ENCODE measurements around the gene IHH.

The IHH gene

DNA sequence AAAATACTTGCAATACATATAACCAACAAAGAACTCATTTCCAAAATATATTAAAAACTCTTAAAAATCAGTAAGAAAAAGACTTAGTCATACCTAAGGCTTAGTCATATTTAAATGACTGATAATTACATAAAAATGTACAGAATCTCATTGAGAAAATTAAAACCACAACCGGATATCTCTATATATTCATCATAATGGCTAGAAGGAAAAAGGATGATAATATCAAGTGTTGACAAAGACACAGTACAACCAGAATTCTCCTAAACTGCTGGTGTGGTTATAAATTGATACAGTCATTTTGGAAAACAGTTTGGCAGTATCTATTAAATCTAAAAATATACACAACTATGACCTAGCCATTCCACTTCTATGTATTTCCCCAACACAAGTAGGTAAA, 27.1 kb upstream of the IHH start:
- no peak overlapping the region for H3K4me2 ChIP-seq (ENCODE audit: low read length)
- no peak overlapping the region for H2BK5ac ChIP-seq (ENCODE audit: low read length)
- no peak overlapping the region for H3K18ac ChIP-seq (ENCODE audit: low read length)
- H3K4ac ChIP-seq (ENCODE audit: low read depth, low read length): no peak overlapping the region
- no peaks in the 10 kb centered on the region for H3K36me3 ChIP-seq (ENCODE audit: control insufficient read depth, insufficient read depth, low read length)
- DNase-seq: no peak
- no peak overlapping the region for H3K9ac ChIP-seq (ENCODE audit: low read length)
- H3K23ac ChIP-seq (ENCODE audit: low read length): no peak overlapping the region
- no CpG with 5 or more reads among the region's 1 CpG for WGBS (ENCODE audit: extremely low coverage, insufficient coverage, low lambda C conversion rate)
- H3K4me1 ChIP-seq (ENCODE audit: control insufficient read depth, low read depth, low read length): no peaks in the 10 kb centered on the region
- no peaks in the 10 kb centered on the region for H3K79me2 ChIP-seq (ENCODE audit: control insufficient read depth, insufficient read depth, low read length)
- H4K5ac ChIP-seq (ENCODE audit: low read length): no peak overlapping the region
- H3K27ac ChIP-seq (ENCODE audit: low read depth, low read length): no peak overlapping the region
- no peaks in the 10 kb centered on the region for H3K79me1 ChIP-seq (ENCODE audit: low read length)
- no peak overlapping the region for H2BK15ac ChIP-seq (replicated peaks; ENCODE audit: low read depth)
- H2AK5ac ChIP-seq (ENCODE audit: low read length): no peak overlapping the region
- H4K8ac ChIP-seq (ENCODE audit: low read depth, low read length): no peak overlapping the region
- no peak overlapping the region for H2BK120ac ChIP-seq (ENCODE audit: low read depth, low read length)
- no peak overlapping the region for H3K4me3 ChIP-seq (ENCODE audit: low read length)
- H3K27me3 ChIP-seq (ENCODE audit: insufficient read depth, low read length, poor library complexity): no peaks in the 10 kb centered on the region
- H3K56ac ChIP-seq (ENCODE audit: low read length): no peak overlapping the region

DNA sequence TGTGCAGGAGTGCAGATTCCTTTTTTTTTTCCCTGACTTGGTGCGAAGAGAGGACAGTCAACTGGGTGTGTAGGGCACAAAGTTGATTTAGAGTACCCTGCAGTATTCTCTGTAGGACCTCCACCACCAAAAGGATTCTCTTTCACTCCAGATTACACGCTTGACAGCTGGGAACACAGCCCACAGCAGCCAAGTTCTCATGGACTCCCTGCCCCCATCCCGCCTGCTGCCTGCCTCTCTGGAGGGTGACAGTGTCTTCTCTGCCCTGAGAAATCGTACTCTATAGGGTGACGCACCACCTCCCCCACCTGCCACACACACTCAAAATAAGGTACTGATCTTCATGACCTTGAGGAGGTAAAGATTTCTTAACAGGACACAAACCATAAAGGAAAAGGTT, 26.6 kb upstream of the IHH start:
- no peak overlapping the region for H3K9ac ChIP-seq (ENCODE audit: low read length)
- no peak overlapping the region for H2BK120ac ChIP-seq (ENCODE audit: low read depth, low read length)
- no peaks in the 10 kb centered on the region for H3K36me3 ChIP-seq (ENCODE audit: control insufficient read depth, insufficient read depth, low read length)
- no CpG with 5 or more reads among the region's 5 CpGs for WGBS (ENCODE audit: extremely low coverage, insufficient coverage, low lambda C conversion rate)
- H3K27ac ChIP-seq (ENCODE audit: low read depth, low read length): no peak overlapping the region
- H3K18ac ChIP-seq (ENCODE audit: low read length): no peak overlapping the region
- DNase-seq: no peak
- no peak overlapping the region for H3K56ac ChIP-seq (ENCODE audit: low read length)
- no peak overlapping the region for H4K8ac ChIP-seq (ENCODE audit: low read depth, low read length)
- no peaks in the 10 kb centered on the region for H3K27me3 ChIP-seq (ENCODE audit: insufficient read depth, low read length, poor library complexity)
- H3K79me2 ChIP-seq (ENCODE audit: control insufficient read depth, insufficient read depth, low read length): no peaks in the 10 kb centered on the region
- no peak overlapping the region for H3K4ac ChIP-seq (ENCODE audit: low read depth, low read length)
- no peaks in the 10 kb centered on the region for H3K4me1 ChIP-seq (ENCODE audit: control insufficient read depth, low read depth, low read length)
- H4K5ac ChIP-seq (ENCODE audit: low read length): no peak overlapping the region
- no peaks in the 10 kb centered on the region for H3K79me1 ChIP-seq (ENCODE audit: low read length)
- no peak overlapping the region for H2BK5ac ChIP-seq (ENCODE audit: low read length)
- H2BK15ac ChIP-seq (replicated peaks; ENCODE audit: low read depth): no peak overlapping the region
- no peak overlapping the region for H3K23ac ChIP-seq (ENCODE audit: low read length)
- no peak overlapping the region for H3K4me3 ChIP-seq (ENCODE audit: low read length)
- H3K4me2 ChIP-seq (ENCODE audit: low read length): no peak overlapping the region
- no peak overlapping the region for H2AK5ac ChIP-seq (ENCODE audit: low read length)

DNA sequence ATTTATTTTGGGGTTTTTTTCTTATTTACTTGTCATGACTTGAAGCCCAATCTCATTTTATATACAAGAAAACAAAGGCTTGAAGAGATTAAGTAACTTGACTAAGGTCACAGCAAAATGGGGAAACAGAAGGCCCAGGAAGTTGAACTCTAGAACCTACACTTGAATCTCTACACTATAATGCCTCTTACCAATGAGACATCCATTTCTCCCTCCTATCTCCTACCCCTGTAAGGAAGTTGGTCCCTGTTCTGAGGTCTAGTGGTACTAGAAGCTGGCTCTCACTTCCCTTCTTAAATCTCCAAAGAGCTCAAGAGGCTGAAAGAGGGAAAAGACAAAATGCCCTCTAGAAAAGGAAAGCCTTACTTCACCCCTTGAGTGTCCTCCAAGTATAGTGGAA, 25.5 kb upstream of the IHH start:
- Histone ChIP-seq H4K5ac (ENCODE audit: low read length) (no peak overlapping the region), H3K79me2 (ENCODE audit: control insufficient read depth, insufficient read depth, low read length) (no peaks in the 10 kb centered on the region), H3K9ac (ENCODE audit: low read length) (no peak overlapping the region), H2BK15ac (replicated peaks; ENCODE audit: low read depth) (no peak overlapping the region), H3K4ac (ENCODE audit: low read depth, low read length) (no peak overlapping the region), H2BK5ac (ENCODE audit: low read length) (no peak overlapping the region), H3K56ac (ENCODE audit: low read length) (no peak overlapping the region), H3K36me3 (ENCODE audit: control insufficient read depth, insufficient read depth, low read length) (no peaks in the 10 kb centered on the region), H3K4me3 (ENCODE audit: low read length) (no peak overlapping the region), H3K4me2 (ENCODE audit: low read length) (no peak overlapping the region), H2BK120ac (ENCODE audit: low read depth, low read length) (no peak overlapping the region), H3K27me3 (ENCODE audit: insufficient read depth, low read length, poor library complexity) (no peaks in the 10 kb centered on the region), H3K79me1 (ENCODE audit: low read length) (no peaks in the 10 kb centered on the region), H3K18ac (ENCODE audit: low read length) (no peak overlapping the region), H3K27ac (ENCODE audit: low read depth, low read length) (no peak overlapping the region), H3K4me1 (ENCODE audit: control insufficient read depth, low read depth, low read length) (no peaks in the 10 kb centered on the region), H2AK5ac (ENCODE audit: low read length) (no peak overlapping the region), H4K8ac (ENCODE audit: low read depth, low read length) (no peak overlapping the region), H3K23ac (ENCODE audit: low read length) (no peak overlapping the region)
- no peak for DNase-seq

DNA sequence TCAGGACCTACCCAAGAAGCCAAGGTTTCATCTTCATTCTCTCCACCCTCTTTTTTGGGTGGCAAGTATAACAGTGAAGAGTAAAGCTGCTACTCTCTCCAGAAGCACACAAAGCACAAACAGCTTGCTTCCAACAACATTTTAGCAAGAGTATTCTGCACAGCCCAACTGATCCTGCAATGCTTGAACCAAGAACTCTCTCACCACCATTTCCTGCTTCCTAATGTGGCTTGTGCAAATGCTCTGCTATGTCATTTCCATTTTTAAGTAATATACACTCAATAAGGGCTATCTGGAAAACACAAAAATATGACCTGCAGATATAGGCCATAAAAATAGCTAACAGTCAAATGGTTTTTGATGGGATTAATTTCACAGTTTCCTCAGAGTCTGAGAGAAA, 24.1 kb upstream of the IHH start:
- peaks cover 2% of the 10 kb centered on the region for H3K4me1 ChIP-seq (ENCODE audit: control insufficient read depth, low read depth, low read length)
- no peaks in the 10 kb centered on the region for H3K79me2 ChIP-seq (ENCODE audit: control insufficient read depth, insufficient read depth, low read length)
- H4K8ac ChIP-seq (ENCODE audit: low read depth, low read length): no peak overlapping the region
- H2BK15ac ChIP-seq (replicated peaks; ENCODE audit: low read depth): no peak overlapping the region
- no peak overlapping the region for H3K4me2 ChIP-seq (ENCODE audit: low read length)
- no peak for DNase-seq
- no peak overlapping the region for H3K9ac ChIP-seq (ENCODE audit: low read length)
- no peaks in the 10 kb centered on the region for H3K79me1 ChIP-seq (ENCODE audit: low read length)
- no peak overlapping the region for H3K27ac ChIP-seq (ENCODE audit: low read depth, low read length)
- H3K36me3 ChIP-seq (ENCODE audit: control insufficient read depth, insufficient read depth, low read length): no peaks in the 10 kb centered on the region
- no peak overlapping the region for H2AK5ac ChIP-seq (ENCODE audit: low read length)
- H3K56ac ChIP-seq (ENCODE audit: low read length): no peak overlapping the region
- H3K27me3 ChIP-seq (ENCODE audit: insufficient read depth, low read length, poor library complexity): no peaks in the 10 kb centered on the region
- no peak overlapping the region for H3K23ac ChIP-seq (ENCODE audit: low read length)
- no peak overlapping the region for H2BK5ac ChIP-seq (ENCODE audit: low read length)
- no peak overlapping the region for H4K5ac ChIP-seq (ENCODE audit: low read length)
- H3K4me3 ChIP-seq (ENCODE audit: low read length): no peak overlapping the region
- H3K18ac ChIP-seq (ENCODE audit: low read length): no peak overlapping the region
- H3K4ac ChIP-seq (ENCODE audit: low read depth, low read length): no peak overlapping the region
- H2BK120ac ChIP-seq (ENCODE audit: low read depth, low read length): no peak overlapping the region

DNA sequence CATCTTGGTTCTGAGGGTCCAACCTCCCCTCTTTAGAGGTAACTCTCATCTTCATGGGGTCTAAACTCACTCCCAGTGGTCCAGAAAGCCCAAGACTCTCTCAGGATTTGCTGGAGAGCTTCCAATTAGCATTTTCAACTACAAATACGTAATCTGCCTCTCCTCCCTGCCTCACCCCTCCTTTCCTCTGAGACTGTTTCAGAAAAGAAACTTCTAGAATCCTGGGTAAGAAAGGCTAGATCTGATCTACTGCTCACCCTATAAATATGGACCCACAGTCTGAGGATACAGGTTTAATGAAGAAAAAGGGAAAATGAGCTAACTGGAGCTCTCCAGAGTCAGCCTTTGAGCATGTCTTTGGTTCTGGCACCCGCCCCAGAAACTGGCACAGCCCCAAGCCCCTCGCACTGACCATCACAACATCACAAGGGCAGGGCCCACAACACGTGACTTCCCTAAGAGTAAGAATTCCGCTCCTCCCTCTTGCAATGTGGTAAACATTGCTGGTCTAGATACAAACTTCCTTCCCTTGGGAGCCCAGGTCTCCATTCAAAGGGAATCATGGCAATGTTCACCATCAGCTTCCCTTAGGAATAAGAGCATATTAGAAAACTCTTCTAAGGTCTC, 21.7 kb upstream of the IHH start:
- H3K27ac ChIP-seq (ENCODE audit: low read depth, low read length): no peak overlapping the region
- no peak overlapping the region for H3K56ac ChIP-seq (ENCODE audit: low read length)
- no peak overlapping the region for H2AK5ac ChIP-seq (ENCODE audit: low read length)
- no peaks in the 10 kb centered on the region for H3K79me2 ChIP-seq (ENCODE audit: control insufficient read depth, insufficient read depth, low read length)
- no peak for DNase-seq
- H3K79me1 ChIP-seq (ENCODE audit: low read length): no peaks in the 10 kb centered on the region
- no peak overlapping the region for H4K8ac ChIP-seq (ENCODE audit: low read depth, low read length)
- H3K4me3 ChIP-seq (ENCODE audit: low read length): no peak overlapping the region
- no peak overlapping the region for H2BK120ac ChIP-seq (ENCODE audit: low read depth, low read length)
- H3K4me1 ChIP-seq (ENCODE audit: control insufficient read depth, low read depth, low read length): peaks cover 2% of the 10 kb centered on the region
- no peak overlapping the region for H3K9ac ChIP-seq (ENCODE audit: low read length)
- no peaks in the 10 kb centered on the region for H3K27me3 ChIP-seq (ENCODE audit: insufficient read depth, low read length, poor library complexity)
- H3K23ac ChIP-seq (ENCODE audit: low read length): no peak overlapping the region
- H4K5ac ChIP-seq (ENCODE audit: low read length): no peak overlapping the region
- H3K4me2 ChIP-seq (ENCODE audit: low read length): no peak overlapping the region
- no peak overlapping the region for H2BK15ac ChIP-seq (replicated peaks; ENCODE audit: low read depth)
- no peak overlapping the region for H3K4ac ChIP-seq (ENCODE audit: low read depth, low read length)
- WGBS (ENCODE audit: extremely low coverage, insufficient coverage, low lambda C conversion rate): no CpG with 5 or more reads among the region's 5 CpGs
- H3K18ac ChIP-seq (ENCODE audit: low read length): no peak overlapping the region
- no peak overlapping the region for H2BK5ac ChIP-seq (ENCODE audit: low read length)
- no peaks in the 10 kb centered on the region for H3K36me3 ChIP-seq (ENCODE audit: control insufficient read depth, insufficient read depth, low read length)

DNA sequence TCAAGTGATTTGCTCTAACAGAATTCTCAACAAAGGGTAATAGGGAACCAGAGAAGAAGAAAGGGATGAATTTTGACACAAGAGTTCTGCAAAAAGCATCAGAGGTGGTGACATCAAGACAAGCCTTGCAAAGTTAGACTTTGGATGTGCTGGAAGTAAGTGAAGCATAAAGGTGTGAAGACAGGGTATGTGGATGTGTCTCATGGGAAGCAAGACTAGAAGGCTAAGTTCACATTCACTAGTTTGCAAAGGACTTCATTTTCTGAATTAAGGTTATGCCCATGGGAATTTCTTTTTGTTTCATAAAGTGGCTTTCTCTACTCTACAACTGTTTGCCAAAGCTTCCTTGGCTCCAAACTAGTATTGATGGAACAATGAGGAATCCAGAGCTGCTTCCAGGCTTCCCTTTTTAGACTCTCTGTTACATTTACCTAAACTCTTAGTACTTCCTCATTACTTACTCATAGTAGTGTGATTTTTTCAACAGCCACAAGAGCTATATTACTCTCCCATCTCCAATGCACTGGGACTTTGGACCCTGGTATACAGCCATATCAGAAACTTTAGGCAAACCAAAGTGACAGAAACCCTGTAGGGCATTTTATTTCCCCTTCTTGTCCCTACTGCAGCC, 21.1 kb upstream of the IHH start:
- no peak overlapping the region for H3K9ac ChIP-seq (ENCODE audit: low read length)
- H2BK5ac ChIP-seq (ENCODE audit: low read length): no peak overlapping the region
- no peak overlapping the region for H4K5ac ChIP-seq (ENCODE audit: low read length)

More for the DNA sequence above, 21.1 kb upstream of the IHH start:
- no peak overlapping the region for H3K23ac ChIP-seq (ENCODE audit: low read length)
- no peak overlapping the region for H2BK15ac ChIP-seq (replicated peaks; ENCODE audit: low read depth)
- no peaks in the 10 kb centered on the region for H3K79me1 ChIP-seq (ENCODE audit: low read length)
- H3K56ac ChIP-seq (ENCODE audit: low read length): no peak overlapping the region
- H3K4me3 ChIP-seq (ENCODE audit: low read length): no peak overlapping the region
- H3K27ac ChIP-seq (ENCODE audit: low read depth, low read length): no peak overlapping the region
- peaks cover 2% of the 10 kb centered on the region for H3K4me1 ChIP-seq (ENCODE audit: control insufficient read depth, low read depth, low read length)
- H2BK120ac ChIP-seq (ENCODE audit: low read depth, low read length): no peak overlapping the region
- no peak overlapping the region for H3K4me2 ChIP-seq (ENCODE audit: low read length)
- H3K36me3 ChIP-seq (ENCODE audit: control insufficient read depth, insufficient read depth, low read length): no peaks in the 10 kb centered on the region
- no peak overlapping the region for H2AK5ac ChIP-seq (ENCODE audit: low read length)
- no peak overlapping the region for H4K8ac ChIP-seq (ENCODE audit: low read depth, low read length)
- H3K79me2 ChIP-seq (ENCODE audit: control insufficient read depth, insufficient read depth, low read length): no peaks in the 10 kb centered on the region
- H3K18ac ChIP-seq (ENCODE audit: low read length): no peak overlapping the region
- no peak for DNase-seq
- no peak overlapping the region for H3K4ac ChIP-seq (ENCODE audit: low read depth, low read length)
- H3K27me3 ChIP-seq (ENCODE audit: insufficient read depth, low read length, poor library complexity): no peaks in the 10 kb centered on the region

All from mesendoderm (in vitro differentiated cells).